KMS-11 (cell line): Measurements from ENCODE around the gene ZNF639.

ENCODE experiments used
- H2AFZ ChIP-seq: fragments of 200-600 bp; sonication (generic); 2 replicates; pipeline ENCODE4 v1.6.1; 2016; ENCODE audit warnings: antibody characterized with exemption, mixed run types, low read depth
- H3K27ac ChIP-seq: fragments of 200-600 bp; sonication (generic); 2 replicates; pipeline ENCODE4 v1.6.1; 2016; ENCODE audit warnings: mild to moderate bottlenecking, mixed run types
- H3K27me3 ChIP-seq: fragments of 200-600 bp; sonication (generic); 2 replicates; pipeline ENCODE4 v1.6.1; 2017; ENCODE audit warnings: mild to moderate bottlenecking, low read depth, mixed run types, moderate library complexity; ENCODE audit not compliant: insufficient read depth
- H3K36me3 ChIP-seq: fragments of 200-600 bp; sonication (generic); 2 replicates; pipeline ENCODE4 v1.6.1; 2017; ENCODE audit warnings: mild to moderate bottlenecking, mixed run types; ENCODE audit not compliant: insufficient read depth
- H3K4me1 ChIP-seq: fragments of 200-600 bp; sonication (generic); 2 replicates; pipeline ENCODE4 v1.6.1; 2016; ENCODE audit warnings: mild to moderate bottlenecking, low read depth, mixed run types; ENCODE audit not compliant: poor library complexity, severe bottlenecking
- H3K4me2 ChIP-seq: fragments of 200-600 bp; sonication (generic); 2 replicates; pipeline ENCODE4 v1.7.0; 2016; ENCODE audit warnings: mild to moderate bottlenecking, mixed run types
- H3K4me3 ChIP-seq: fragments of 200-600 bp; sonication (generic); IDR thresholded peaks from 2 replicates; pipeline ENCODE4 v1.6.1; 2017; ENCODE audit warnings: low read depth, low read length, mixed read lengths; ENCODE audit not compliant: insufficient read depth
- H3K79me2 ChIP-seq: fragments of 200-600 bp; sonication (generic); 2 replicates; pipeline ENCODE4 v1.6.1; 2016; ENCODE audit warnings: low read depth, mixed run types; ENCODE audit not compliant: insufficient read depth
- H3K9ac ChIP-seq: fragments of 200-600 bp; sonication (generic); 2 replicates; pipeline ENCODE4 v1.6.1; 2016; ENCODE audit warnings: mild to moderate bottlenecking, mixed run types
- H4K20me1 ChIP-seq: fragments of 200-600 bp; sonication (generic); 2 replicates; pipeline ENCODE4 v1.6.1; 2016; ENCODE audit warnings: mild to moderate bottlenecking, mixed run types; ENCODE audit not compliant: insufficient read depth
- CTCF ChIP-seq: fragments of 200-600 bp; sonication (generic); conservative IDR thresholded peaks from 2 replicates; pipeline ENCODE4 v1.6.1; 2017; ENCODE audit warnings: low read depth, mild to moderate bottlenecking, antibody characterized with exemption, low read length, moderate library complexity, mixed read lengths

Gene ZNF639

GRCh38 chr3:179299316-179299715 is 23.5 kb upstream of the ZNF639 start:
- Histone ChIP-seq H3K9ac (no peak overlapping the region), H3K79me2 (no peaks in the 10 kb centered on the region), H3K27ac (no peak overlapping the region), H3K4me1 (no peaks in the 10 kb centered on the region), H3K4me2 (no peak overlapping the region), H3K27me3 (no peaks in the 10 kb centered on the region), H3K36me3 (no peaks in the 10 kb centered on the region), H4K20me1 (no peaks in the 10 kb centered on the region), H3K4me3 (no peak overlapping the region), H2AFZ (no peak overlapping the region)
- TF ChIP-seq CTCF: no peak

GRCh38 chr3:179299999-179300613 is 22.7 kb upstream of the ZNF639 start:
- H3K4me3 ChIP-seq: no peak overlapping the region
- no peaks in the 10 kb centered on the region for H3K4me1 ChIP-seq
- H3K79me2 ChIP-seq: no peaks in the 10 kb centered on the region
- no peaks in the 10 kb centered on the region for H3K27me3 ChIP-seq
- no peaks in the 10 kb centered on the region for H4K20me1 ChIP-seq
- TF ChIP-seq CTCF: no peak
- no peak overlapping the region for H2AFZ ChIP-seq
- H3K36me3 ChIP-seq: no peaks in the 10 kb centered on the region
- no peak overlapping the region for H3K27ac ChIP-seq
- H3K9ac ChIP-seq: no peak overlapping the region
- H3K4me2 ChIP-seq: no peak overlapping the region

GRCh38 chr3:179301645-179302044 is 21.2 kb upstream of the ZNF639 start:
- TF ChIP-seq CTCF: no peak
- H2AFZ ChIP-seq: no peak overlapping the region

GRCh38 chr3:179302111-179302510 is 20.7 kb upstream of the ZNF639 start:
- Histone ChIP-seq H3K79me2 (no peaks in the 10 kb centered on the region), H3K4me1 (no peaks in the 10 kb centered on the region), H4K20me1 (no peaks in the 10 kb centered on the region), H3K27ac (no peak overlapping the region), H3K27me3 (no peaks in the 10 kb centered on the region), H3K4me3 (no peak overlapping the region), H3K4me2 (no peak overlapping the region), H2AFZ (no peak overlapping the region), H3K9ac (no peak overlapping the region), H3K36me3 (no peaks in the 10 kb centered on the region)
- no peak for TF ChIP-seq CTCF

More at GRCh38 chr3:179301645-179302044, 21.2 kb upstream of the ZNF639 start:
- no peak overlapping the region for H3K4me2 ChIP-seq
- H3K9ac ChIP-seq: no peak overlapping the region
- H3K4me1 ChIP-seq: no peaks in the 10 kb centered on the region
- no peak overlapping the region for H3K4me3 ChIP-seq
- H3K27me3 ChIP-seq: no peaks in the 10 kb centered on the region
- H3K36me3 ChIP-seq: no peaks in the 10 kb centered on the region
- H3K79me2 ChIP-seq: no peaks in the 10 kb centered on the region
- H4K20me1 ChIP-seq: no peaks in the 10 kb centered on the region
- no peak overlapping the region for H3K27ac ChIP-seq
